ENCODE measurements around the gene CHRND.

GRCh38 chr2:232571026-232571474 lies 45.1 kb downstream of the CHRND start:
- TF ChIP-seq CTCF (CRISPR knock-in tag; IDR thresholded peaks at IDR 0.05) (no peak), ZNF138 (CRISPR knock-in tag; IDR thresholded peaks at IDR 0.05; ENCODE audit: low read depth) (no peak), SP2 (CRISPR knock-in tag; IDR thresholded peaks at IDR 0.05) (no peak), ZNF567 (CRISPR knock-in tag; IDR thresholded peaks at IDR 0.05; ENCODE audit: borderline replicate concordance) (no peak), ZNF792 (CRISPR knock-in tag; IDR thresholded peaks at IDR 0.05) (no peak), RAD21 (CRISPR knock-in tag; IDR thresholded peaks at IDR 0.05) (no peak), ZFX (CRISPR knock-in tag; IDR thresholded peaks at IDR 0.05; ENCODE audit: low read depth) (no peak), RAD51 (IDR thresholded peaks at IDR 0.05; ENCODE audit: borderline replicate concordance) (no peak), POLR2AphosphoS5 (IDR thresholded peaks at IDR 0.05; ENCODE audit: low read depth, low read length) (no peak), RXRA (CRISPR knock-in tag; IDR thresholded peaks at IDR 0.05) (no peak), HOXA3 (CRISPR knock-in tag; IDR thresholded peaks at IDR 0.05) (no peak), MYC (CRISPR knock-in tag; IDR thresholded peaks at IDR 0.05; ENCODE audit: borderline replicate concordance) (no peak), ZNF33A (CRISPR knock-in tag; IDR thresholded peaks at IDR 0.05; ENCODE audit: borderline replicate concordance) (no peak), ATF1 (CRISPR knock-in tag; IDR thresholded peaks at IDR 0.05) (no peak)
